ENCODE data around the gene CRELD1.
A peak's percentile ranks its signal among the peaks of the same experiment; 100 is the strongest.

Gene CRELD1

DNA sequence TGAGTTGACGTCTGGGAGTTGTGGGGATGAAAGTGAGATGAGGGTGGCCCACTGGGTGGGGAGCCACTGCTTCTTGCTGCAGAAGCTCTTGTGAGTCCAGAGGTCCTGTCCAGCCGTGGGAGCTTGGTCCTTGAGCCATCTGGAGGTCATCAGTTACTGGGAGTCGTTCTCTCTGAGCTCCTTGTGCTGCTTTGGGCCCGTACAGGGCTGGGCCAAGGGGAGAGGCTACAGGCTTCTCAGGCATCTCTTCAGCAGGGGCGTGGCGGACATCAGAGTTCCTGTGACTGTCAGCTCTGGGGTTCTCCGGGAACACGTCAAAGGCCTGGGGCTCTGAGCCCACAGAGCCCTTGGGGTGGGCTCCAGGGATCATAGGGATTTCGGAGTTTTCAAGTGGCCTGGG lies 16.0 kb downstream of the CRELD1 start:
- H3K4me3 ChIP-seq (IDR thresholded peaks at IDR 0.05; ENCODE audit: insufficient read depth, low read depth, low read length) = no peak overlapping the region
- H3K79me2 ChIP-seq (ENCODE audit: insufficient read depth, low read depth) = no peaks in the 10 kb centered on the region
- no peak overlapping the region for H2AFZ ChIP-seq (ENCODE audit: low read depth)
- no peaks in the 10 kb centered on the region for H3K36me3 ChIP-seq (ENCODE audit: insufficient read depth)
- no peak overlapping the region for H3K9ac ChIP-seq
- H3K27me3 ChIP-seq (ENCODE audit: insufficient read depth, low read depth) = no peaks in the 10 kb centered on the region
- peaks cover 5% of the 10 kb centered on the region for H3K4me1 ChIP-seq (ENCODE audit: low read depth, poor library complexity, severe bottlenecking)
- no peak overlapping the region for H3K4me2 ChIP-seq
- TF ChIP-seq, protein P1, sequence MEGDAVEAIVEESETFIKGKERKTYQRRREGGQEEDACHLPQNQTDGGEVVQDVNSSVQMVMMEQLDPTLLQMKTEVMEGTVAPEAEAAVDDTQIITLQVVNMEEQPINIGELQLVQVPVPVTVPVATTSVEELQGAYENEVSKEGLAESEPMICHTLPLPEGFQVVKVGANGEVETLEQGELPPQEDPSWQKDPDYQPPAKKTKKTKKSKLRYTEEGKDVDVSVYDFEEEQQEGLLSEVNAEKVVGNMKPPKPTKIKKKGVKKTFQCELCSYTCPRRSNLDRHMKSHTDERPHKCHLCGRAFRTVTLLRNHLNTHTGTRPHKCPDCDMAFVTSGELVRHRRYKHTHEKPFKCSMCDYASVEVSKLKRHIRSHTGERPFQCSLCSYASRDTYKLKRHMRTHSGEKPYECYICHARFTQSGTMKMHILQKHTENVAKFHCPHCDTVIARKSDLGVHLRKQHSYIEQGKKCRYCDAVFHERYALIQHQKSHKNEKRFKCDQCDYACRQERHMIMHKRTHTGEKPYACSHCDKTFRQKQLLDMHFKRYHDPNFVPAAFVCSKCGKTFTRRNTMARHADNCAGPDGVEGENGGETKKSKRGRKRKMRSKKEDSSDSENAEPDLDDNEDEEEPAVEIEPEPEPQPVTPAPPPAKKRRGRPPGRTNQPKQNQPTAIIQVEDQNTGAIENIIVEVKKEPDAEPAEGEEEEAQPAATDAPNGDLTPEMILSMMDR (conservative IDR thresholded peaks at IDR 0.05; ENCODE audit: low read depth, low read length) = no peak
- H3K27ac ChIP-seq = no peak overlapping the region
- no peaks in the 10 kb centered on the region for H4K20me1 ChIP-seq (ENCODE audit: insufficient read depth)

DNA sequence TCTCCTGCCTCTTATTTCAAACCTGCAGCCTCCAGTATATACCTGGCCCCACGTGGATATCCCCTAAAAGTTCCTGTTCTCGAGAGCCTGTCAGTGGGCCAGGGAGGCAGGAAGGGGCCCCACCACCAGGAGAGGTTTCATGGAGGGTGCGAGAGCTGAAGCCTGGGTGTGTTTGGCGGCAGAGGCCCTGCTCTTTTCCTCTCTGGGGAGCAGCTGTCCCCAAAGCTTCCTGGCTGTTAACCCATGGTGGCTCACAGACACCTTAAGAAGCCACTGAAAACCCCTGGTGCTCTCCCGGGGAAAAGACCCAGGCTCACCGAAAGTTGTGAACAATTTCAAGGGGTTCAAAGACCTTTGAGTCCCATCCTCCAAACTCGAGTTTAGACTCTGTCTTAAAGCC lies 17.5 kb downstream of the CRELD1 start:
- Histone ChIP-seq H3K4me2 (peak overlapping the region; percentile 45), H3K27me3 (ENCODE audit: insufficient read depth, low read depth) (no peaks in the 10 kb centered on the region), H3K4me3 (IDR thresholded peaks at IDR 0.05; ENCODE audit: insufficient read depth, low read depth, low read length) (no peak overlapping the region), H3K4me1 (ENCODE audit: low read depth, poor library complexity, severe bottlenecking) (peaks cover 5% of the 10 kb centered on the region), H3K9ac (no peak overlapping the region), H2AFZ (ENCODE audit: low read depth) (no peak overlapping the region), H3K79me2 (ENCODE audit: insufficient read depth, low read depth) (no peaks in the 10 kb centered on the region), H3K36me3 (ENCODE audit: insufficient read depth) (no peaks in the 10 kb centered on the region), H3K27ac (no peak overlapping the region), H4K20me1 (ENCODE audit: insufficient read depth) (no peaks in the 10 kb centered on the region)
- TF ChIP-seq, protein P1 (conservative IDR thresholded peaks at IDR 0.05; ENCODE audit: low read depth, low read length) = no peak

DNA sequence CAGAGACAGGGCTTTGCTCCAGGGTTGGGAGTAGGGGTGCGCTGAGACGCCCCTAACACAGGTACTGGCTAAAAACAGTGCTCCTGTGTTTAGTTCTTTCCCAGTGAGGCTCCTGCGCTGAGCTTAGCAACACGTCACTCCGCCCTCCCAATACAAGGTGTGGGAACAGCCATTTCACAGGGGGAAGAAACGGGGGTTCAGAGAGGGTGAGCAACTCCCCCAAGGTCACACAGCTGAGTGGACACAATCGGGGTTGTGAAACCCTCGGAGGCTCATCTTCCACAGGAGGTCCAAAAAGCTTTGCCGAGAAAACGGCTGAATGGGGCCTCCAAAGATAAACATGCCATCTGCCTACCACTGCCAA lies 17.9 kb downstream of the CRELD1 start:
- no peaks in the 10 kb centered on the region for H4K20me1 ChIP-seq (ENCODE audit: insufficient read depth)
- H2AFZ ChIP-seq (ENCODE audit: low read depth) = peak overlapping the region; percentile 47; the same call in 1 of the 2 replicates
- H3K4me2 ChIP-seq = peak overlapping the region; percentile 45
- H3K27me3 ChIP-seq (ENCODE audit: insufficient read depth, low read depth) = no peaks in the 10 kb centered on the region
- H3K79me2 ChIP-seq (ENCODE audit: insufficient read depth, low read depth) = no peaks in the 10 kb centered on the region
- H3K4me1 ChIP-seq (ENCODE audit: low read depth, poor library complexity, severe bottlenecking) = peaks cover 5% of the 10 kb centered on the region
- TF ChIP-seq, protein P1 (conservative IDR thresholded peaks at IDR 0.05; ENCODE audit: low read depth, low read length) = no peak
- H3K9ac ChIP-seq = no peak overlapping the region
- H3K4me3 ChIP-seq (IDR thresholded peaks at IDR 0.05; ENCODE audit: insufficient read depth, low read depth, low read length) = peak overlapping the region; percentile 22
- H3K36me3 ChIP-seq (ENCODE audit: insufficient read depth) = no peaks in the 10 kb centered on the region
- H3K27ac ChIP-seq = no peak overlapping the region

DNA sequence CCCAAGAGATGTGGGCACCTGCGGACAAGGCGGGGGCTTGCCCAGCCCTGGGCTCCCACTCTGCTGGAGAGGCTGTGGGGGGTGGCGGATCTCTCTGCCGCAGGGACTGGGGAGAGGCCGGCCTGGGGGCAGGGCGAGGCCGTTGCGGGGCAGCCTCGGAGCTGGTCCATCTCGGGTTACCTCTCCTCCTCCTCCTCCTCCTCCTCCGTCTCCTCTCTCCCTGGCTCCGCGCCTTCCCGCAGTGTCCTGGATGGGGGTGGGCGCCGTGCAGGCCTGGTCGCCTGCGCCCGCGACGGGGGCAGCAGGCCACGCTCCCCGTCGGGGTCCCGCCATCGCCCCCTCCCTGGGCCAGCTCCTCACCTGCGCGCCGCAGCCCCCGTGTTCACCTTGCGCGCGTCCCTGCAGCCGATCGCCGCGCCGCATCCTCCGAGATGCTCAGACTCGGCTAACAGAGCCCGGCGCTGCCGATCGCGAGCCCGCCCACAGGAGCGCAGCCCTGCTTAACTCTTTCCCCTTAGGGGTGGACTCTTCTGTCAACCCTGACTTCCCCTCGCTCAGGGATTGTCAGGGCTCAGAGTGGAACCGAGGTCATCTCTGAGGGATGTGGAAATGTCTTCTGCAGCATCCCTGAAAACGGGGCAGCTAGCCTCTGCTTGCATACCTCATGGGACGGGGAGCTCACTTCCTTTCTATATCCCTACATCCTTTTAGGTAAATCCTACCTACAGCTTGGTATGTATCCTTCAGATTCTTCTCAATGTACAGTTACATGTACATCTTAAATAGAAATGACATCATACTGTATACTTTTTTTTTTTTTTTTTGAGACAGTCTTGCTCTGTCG lies 18.6 kb downstream of the CRELD1 start, which contains the start of gene PRRT3:
Gene PRRT3, minus strand, starts transcription at position 447 of the 844 bp plus-strand sequence. CDS start 2,293 bp downstream, outside the sequence.
- no peaks in the 10 kb centered on the region for H3K27me3 ChIP-seq (ENCODE audit: insufficient read depth, low read depth)
- no peaks in the 10 kb centered on the region for H3K79me2 ChIP-seq (ENCODE audit: insufficient read depth, low read depth)
- no peaks in the 10 kb centered on the region for H4K20me1 ChIP-seq (ENCODE audit: insufficient read depth)
- H3K27ac ChIP-seq = no peak within 1 kb of the TSS
- TF ChIP-seq, protein P1 (conservative IDR thresholded peaks at IDR 0.05; ENCODE audit: low read depth, low read length) = no peak
- peaks cover 5% of the 10 kb centered on the region for H3K4me1 ChIP-seq (ENCODE audit: low read depth, poor library complexity, severe bottlenecking)
- H3K4me3 ChIP-seq (IDR thresholded peaks at IDR 0.05; ENCODE audit: insufficient read depth, low read depth, low read length) = peak within 1 kb of the TSS; percentile 22
- H2AFZ ChIP-seq (ENCODE audit: low read depth) = peak within 1 kb of the TSS; percentile 47; the same call in 1 of the 2 replicates
- H3K36me3 ChIP-seq (ENCODE audit: insufficient read depth) = no peaks in the 10 kb centered on the region
- no peak within 1 kb of the TSS for H3K9ac ChIP-seq
- H3K4me2 ChIP-seq = peak within 1 kb of the TSS; percentile 45
